Epithelial cell of proximal tubule (primary cell): ENCODE measurements around the gene DAND5. TPM values are rescaled to one million over a fixed set of nuclear protein-coding genes. Genes with fewer than 3 reads are reported as not detected.

Source experiments
- DNase-seq: peaks from one replicate; pipeline ENCODE4 v3.0.0-alpha.2; 2011; ENCODE audit warnings: low read depth
- H3K4me3 ChIP-seq: 2 replicates; pipeline ENCODE4 v1.5.1; 2011; ENCODE audit warnings: low read depth, mild to moderate bottlenecking, low read length
- CTCF ChIP-seq: conservative IDR thresholded peaks from 2 replicates; pipeline ENCODE4 v1.5.1; 2012; ENCODE audit warnings: low read depth, mild to moderate bottlenecking, low read length
- total RNA-seq: library from RNA; depleted of rRNA; stranded (reverse); fragments of >200 nt; gene quantifications from 2 replicates; pipeline ENCODE4 v1.2.3, GENCODE V29; 2015

The DAND5 gene
- total RNA-seq, 1 donor from 2014 or later: 0.06 TPM

GRCh38 chr19:13006431-13007281, 37.3 kb downstream of the DAND5 start:
- no peak overlapping the region for H3K4me3 ChIP-seq
- no peak for TF ChIP-seq CTCF
- no peak for DNase-seq

- no peak overlapping the region for H3K4me3 ChIP-seq
- no peak for DNase-seq
- no peak for TF ChIP-seq CTCF
Observed at GRCh38 chr19:13007292-13008045, 38.1 kb downstream of the DAND5 start.

GRCh38 chr19:13008926-13009787, 39.8 kb downstream of the DAND5 start:
- no peak for DNase-seq
- no peak overlapping the region for H3K4me3 ChIP-seq
- TF ChIP-seq CTCF: peak; percentile 7

- TF ChIP-seq CTCF: no peak
- no peak overlapping the region for H3K4me3 ChIP-seq
- DNase-seq: no peak
Observed at GRCh38 chr19:13010038-13010991, 40.9 kb downstream of the DAND5 start.

- no peak overlapping the region for H3K4me3 ChIP-seq
- TF ChIP-seq CTCF: no peak
- no peak for DNase-seq
Observed at GRCh38 chr19:13010992-13011652, 41.7 kb downstream of the DAND5 start.
